ENCODE results near the gene PPIE. TPM values are rescaled to one million over a fixed set of nuclear protein-coding genes. Genes with fewer than 3 reads are reported as not detected.

Gene PPIE
- total and polyA plus RNA-seq, 8 donors = 34.2 to 74.9 (median 68.0) TPM

DNA sequence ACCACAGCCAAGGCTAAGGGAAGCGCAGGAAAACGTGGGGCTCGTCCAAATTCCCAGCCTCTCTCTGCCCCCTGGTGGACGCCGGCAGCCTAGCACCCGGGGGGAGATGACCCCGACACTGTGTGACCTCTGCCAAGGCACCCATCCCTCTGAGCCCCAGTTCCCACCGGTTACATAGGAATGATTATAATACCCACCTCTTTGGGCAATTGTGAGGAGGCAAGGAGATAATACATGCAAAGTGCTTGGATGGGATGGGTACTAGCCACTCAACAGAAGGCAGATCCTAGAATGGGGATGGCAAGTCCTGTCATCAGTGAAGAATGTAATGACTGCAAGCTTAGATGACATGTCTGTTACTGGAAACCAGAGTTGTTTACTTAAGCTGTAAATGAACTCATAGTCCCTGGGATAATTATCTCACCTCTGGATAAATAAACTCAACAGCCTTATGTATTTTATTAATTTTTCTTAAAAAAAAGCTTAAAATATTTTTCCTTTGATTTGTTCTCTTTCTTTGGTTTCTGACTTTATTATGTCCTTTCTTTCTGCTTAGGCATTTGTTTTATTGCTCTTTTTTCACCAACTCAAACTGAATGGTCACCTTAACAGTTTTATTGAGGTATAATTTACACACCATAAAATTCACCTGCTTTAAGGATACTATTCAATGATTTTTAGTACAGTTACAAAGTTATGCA lies 61.2 kb downstream of the PPIE start:
- Histone ChIP-seq H3K9me3 (no peaks in the 10 kb centered on the region), H3K36me3 (no peaks in the 10 kb centered on the region), H3K4me1 (peaks cover 0 to 16% of the 10 kb centered on the region in 2 donors), H3K27ac (peak overlapping the region in 1 of 2 donors; percentile 54), H3K4me3 (no peak overlapping the region), H3K27me3 (no peaks in the 10 kb centered on the region)
- DNase-seq (peak in 3 of 4 donors; percentile 23 to 91 (median 77)), ATAC-seq (peak; percentile 97)
- TF ChIP-seq, protein P1, sequence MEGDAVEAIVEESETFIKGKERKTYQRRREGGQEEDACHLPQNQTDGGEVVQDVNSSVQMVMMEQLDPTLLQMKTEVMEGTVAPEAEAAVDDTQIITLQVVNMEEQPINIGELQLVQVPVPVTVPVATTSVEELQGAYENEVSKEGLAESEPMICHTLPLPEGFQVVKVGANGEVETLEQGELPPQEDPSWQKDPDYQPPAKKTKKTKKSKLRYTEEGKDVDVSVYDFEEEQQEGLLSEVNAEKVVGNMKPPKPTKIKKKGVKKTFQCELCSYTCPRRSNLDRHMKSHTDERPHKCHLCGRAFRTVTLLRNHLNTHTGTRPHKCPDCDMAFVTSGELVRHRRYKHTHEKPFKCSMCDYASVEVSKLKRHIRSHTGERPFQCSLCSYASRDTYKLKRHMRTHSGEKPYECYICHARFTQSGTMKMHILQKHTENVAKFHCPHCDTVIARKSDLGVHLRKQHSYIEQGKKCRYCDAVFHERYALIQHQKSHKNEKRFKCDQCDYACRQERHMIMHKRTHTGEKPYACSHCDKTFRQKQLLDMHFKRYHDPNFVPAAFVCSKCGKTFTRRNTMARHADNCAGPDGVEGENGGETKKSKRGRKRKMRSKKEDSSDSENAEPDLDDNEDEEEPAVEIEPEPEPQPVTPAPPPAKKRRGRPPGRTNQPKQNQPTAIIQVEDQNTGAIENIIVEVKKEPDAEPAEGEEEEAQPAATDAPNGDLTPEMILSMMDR (IDR thresholded peaks at IDR 0.05) = peak; percentile 70 to 87
- intact Hi-C loops (cut with DNase I) = no loop called here

DNA sequence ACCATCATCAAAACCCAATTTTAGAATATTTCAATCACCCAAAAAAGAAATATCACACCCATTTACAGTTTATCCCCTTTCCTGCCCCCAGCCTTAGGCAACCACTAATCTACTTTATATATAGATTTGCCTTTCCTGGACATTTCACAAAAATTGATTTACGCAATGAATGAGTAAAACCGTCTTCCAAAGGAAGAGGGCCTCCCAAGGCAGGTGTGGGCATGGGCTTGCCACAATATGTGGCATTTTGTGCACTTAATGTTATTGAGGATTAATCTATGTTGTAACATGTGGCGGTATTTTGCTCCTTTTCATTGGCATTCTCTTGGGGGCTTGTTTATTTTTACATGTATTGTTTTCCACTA lies 61.8 kb downstream of the PPIE start:
- Histone ChIP-seq H3K27ac (no peak overlapping the region), H3K27me3 (no peaks in the 10 kb centered on the region), H3K36me3 (no peaks in the 10 kb centered on the region), H3K9me3 (no peaks in the 10 kb centered on the region), H3K4me1 (peaks cover 0 to 16% of the 10 kb centered on the region in 2 donors), H3K4me3 (no peak overlapping the region)
- intact Hi-C loops (cut with DNase I) = no loop called here
- ATAC-seq (no peak), DNase-seq (no peak)
- TF ChIP-seq, protein P1 (IDR thresholded peaks at IDR 0.05) = no peak

DNA sequence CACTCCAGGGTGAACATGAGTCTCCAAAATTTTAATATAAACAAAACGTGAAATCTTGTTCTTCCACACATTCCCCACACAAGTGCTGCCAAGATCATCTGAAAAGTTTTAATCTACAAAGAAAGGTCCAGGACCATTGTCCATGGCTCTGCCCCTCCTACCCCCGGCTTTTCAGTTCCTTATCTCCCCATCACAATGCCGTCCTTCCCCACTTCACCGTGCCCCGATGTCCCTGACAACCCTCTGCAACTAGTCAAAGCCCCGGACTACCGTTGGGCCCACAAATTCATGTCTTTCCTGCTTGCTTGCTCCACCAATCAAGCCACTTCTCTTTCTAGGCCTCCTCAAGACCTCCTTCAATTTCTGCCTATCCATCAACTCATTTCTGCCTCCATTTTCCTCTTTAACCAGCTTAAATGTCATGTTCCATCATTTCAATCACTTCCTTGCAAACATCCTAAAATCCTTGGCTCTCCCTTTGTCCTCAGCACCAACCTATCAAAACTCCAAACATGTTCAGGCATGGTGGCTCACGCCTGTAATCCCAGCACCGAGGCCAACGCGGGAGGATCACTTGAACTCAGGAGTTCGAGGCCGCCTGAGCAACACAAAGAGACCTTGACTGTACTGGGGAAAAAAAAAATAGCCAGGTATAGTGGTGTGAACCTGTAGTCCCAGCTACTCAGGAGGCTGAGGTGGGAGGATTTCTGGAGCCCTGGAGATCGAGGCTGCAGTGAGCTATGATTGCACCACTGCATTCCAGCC lies 64.0 kb downstream of the PPIE start:
- Histone ChIP-seq H3K27ac (no peak overlapping the region), H3K36me3 (no peaks in the 10 kb centered on the region), H3K4me3 (no peak overlapping the region), H3K4me1 (peaks cover 0 to 16% of the 10 kb centered on the region in 2 donors), H3K27me3 (no peaks in the 10 kb centered on the region), H3K9me3 (no peaks in the 10 kb centered on the region)
- no peak for ATAC-seq
- TF ChIP-seq, protein P1 (IDR thresholded peaks at IDR 0.05) = no peak
- intact Hi-C loops (cut with DNase I) = no loop called here
- no peak for DNase-seq

DNA sequence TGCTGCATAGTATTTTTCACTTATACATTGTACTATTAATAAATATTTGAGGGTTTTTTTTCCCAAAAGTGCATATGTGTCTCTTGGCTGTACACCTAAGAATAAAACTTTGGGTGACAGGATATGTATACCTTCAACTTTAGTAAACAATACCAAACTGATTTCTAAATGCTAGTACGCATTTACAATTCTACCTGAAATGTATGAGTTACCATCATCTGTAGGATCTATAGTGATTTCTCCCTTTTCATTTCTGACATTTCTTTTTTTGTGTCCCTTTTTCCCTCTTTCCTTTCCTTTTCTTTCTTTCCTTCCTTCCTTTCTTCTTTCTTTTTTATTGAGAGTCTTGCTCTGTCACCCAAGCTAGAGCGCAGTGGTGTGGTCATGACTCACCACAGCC lies 66.7 kb downstream of the PPIE start:
- intact Hi-C loops (cut with DNase I) = no loop called here
- Histone ChIP-seq H3K27ac (no peak overlapping the region), H3K4me1 (peaks cover 0 to 2% of the 10 kb centered on the region in 2 donors), H3K9me3 (no peaks in the 10 kb centered on the region), H3K36me3 (no peaks in the 10 kb centered on the region), H3K27me3 (no peaks in the 10 kb centered on the region), H3K4me3 (no peak overlapping the region)
- TF ChIP-seq, protein P1 (IDR thresholded peaks at IDR 0.05) = no peak
- ATAC-seq = no peak
- DNase-seq = no peak

DNA sequence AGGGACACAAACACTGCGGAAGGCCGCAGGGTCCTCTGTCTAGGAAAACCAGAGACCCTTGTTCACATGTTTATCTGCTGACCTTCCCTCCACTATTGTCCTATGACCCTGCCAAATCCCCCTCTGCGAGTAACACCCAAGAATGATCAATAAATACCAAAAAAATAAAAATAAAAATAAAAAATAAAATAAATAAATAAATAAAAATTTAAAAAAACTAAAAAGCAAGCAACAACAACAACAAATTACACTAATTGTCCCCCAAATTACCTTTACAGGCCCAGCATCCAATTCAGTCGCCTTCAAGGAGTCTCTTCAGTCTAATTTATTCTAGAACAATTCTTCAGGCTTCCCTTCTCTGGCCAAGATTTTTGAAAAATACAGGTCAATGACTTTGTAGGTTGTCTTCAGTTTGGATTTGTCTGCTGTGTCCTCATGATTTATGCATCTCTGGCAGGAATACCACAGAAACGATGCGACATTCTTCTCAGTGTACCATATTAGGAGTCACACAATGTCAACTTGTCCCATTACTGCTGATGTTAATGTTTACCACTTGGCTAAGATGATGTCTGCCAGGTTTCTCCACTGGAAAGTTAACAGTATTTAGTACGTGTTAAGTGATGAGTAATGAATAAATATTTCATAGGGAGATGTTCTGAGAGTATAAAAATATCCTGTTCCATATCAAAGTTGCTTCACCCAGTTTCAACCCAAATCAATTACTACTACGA lies 70.3 kb downstream of the PPIE start:
- Histone ChIP-seq H3K36me3 (no peaks in the 10 kb centered on the region), H3K4me1 (no peaks in the 10 kb centered on the region), H3K4me3 (no peak overlapping the region), H3K9me3 (no peaks in the 10 kb centered on the region), H3K27me3 (no peaks in the 10 kb centered on the region), H3K27ac (no peak overlapping the region)
- intact Hi-C loops (cut with DNase I) = no loop called here
- TF ChIP-seq, protein P1 (IDR thresholded peaks at IDR 0.05) = no peak
- DNase-seq (no peak), ATAC-seq (no peak)
